A549 (cell line): ENCODE data around the gene IGSF23.

Experiments used
- CEBPB ChIP-seq, 2 experiments: fragments of >200 bp in 1 of 2; sonication (Bioruptor Twin) in 1 of 2; formaldehyde crosslinking in 1 of 2; IDR thresholded peaks; 2 replicates each; pipeline ENCODE4 v1.6.1; 2012 to 2016
- ZC3H11A ChIP-seq: fragments of 450-650 bp; IDR thresholded peaks from 2 replicates; pipeline ENCODE4 v1.6.1; 2014; ENCODE audit warnings: antibody characterized with exemption, mild to moderate bottlenecking

DNA sequence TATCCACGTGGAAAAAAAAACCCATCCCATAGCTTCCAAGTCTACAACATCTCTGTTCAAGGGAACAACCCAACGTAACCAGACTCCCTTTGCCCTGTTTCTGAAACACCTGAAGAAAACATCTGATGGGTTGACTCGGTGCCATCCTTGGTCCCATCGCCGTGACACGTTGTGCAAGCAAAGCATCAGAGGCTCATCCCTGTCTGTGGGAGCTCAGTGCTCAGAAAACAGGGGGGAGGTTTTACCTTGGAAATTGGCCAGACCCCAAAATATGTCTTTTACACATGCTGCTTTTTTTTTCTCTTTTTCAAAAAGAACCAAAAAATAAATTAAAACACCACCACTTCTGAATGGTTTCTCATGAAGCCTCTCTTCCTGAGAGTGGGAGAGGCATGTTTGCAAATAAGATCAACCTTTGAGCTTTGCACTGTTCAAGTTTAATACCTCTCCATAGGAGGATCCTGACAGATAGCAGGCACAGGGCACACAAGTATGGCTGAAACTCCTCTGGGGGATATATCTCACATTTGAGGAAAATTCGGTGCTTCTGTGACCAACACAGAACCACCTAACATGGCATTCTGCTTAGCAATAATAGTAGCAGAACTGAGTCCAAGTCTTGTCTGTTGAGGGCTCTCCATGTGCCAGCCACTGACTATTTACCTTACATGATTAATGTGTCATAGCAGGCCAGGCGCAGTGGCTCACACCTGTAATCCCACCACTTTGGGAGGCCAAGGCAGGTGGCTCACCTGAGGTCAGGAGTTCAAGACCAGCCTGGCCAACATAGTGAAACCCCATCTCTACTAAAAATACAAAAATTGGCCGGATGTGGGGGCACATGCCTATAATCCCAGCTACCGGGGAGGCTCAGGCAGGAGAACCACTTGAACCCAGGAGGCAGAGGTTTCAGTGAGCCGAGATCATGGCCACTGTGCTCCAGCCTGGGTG, 23.4 kb downstream of the IGSF23 start:
- TF ChIP-seq ZC3H11A (no peak), CEBPB (IDR thresholded peaks at IDR 0.05) (no peak)
